B cell (primary cell): ENCODE data around the gene THBD. TPM values are rescaled to one million over a fixed set of nuclear protein-coding genes. Genes with fewer than 3 reads are reported as not detected.

Experiments used
- ATAC-seq: fragments of 200-7000 bp; cut with Tn5 transposase; one replicate; pipeline ENCODE4 v1.10.0; 2021; ENCODE audit warnings: low read depth, mild to moderate bottlenecking, moderate number of reproducible peaks, moderate library complexity
- CTCF ChIA-PET: fragments of 350-600 bp; sonication (Branson Sonifier 250); formaldehyde crosslinking; loops from one replicate; lab custom pipeline; 2021; ENCODE audit warnings: antibody characterized with exemption, inconsistent platforms; lab: Charles Lee
- POLR2A ChIA-PET: fragments of 350-600 bp; sonication (Branson Sonifier 250); formaldehyde crosslinking; loops from one replicate; lab custom pipeline; 2021; ENCODE audit warnings: antibody characterized with exemption; lab: Charles Lee
- DNase-seq: peaks from one replicate; pipeline ENCODE4 v3.0.0; 2013
- H2AFZ ChIP-seq: 2 replicates; pipeline ENCODE4 v1.6.1; 2012; ENCODE audit warnings: mild to moderate bottlenecking, low read depth, low read length; ENCODE audit not compliant: insufficient read depth, poor library complexity, severe bottlenecking
- H3K27ac ChIP-seq, 2 donors: 1 replicate in 1 of 2; 2 replicates in 1 of 2; pipeline ENCODE4 v1.5.1; 2012 to 2013; ENCODE audit warnings: low read length in 2 of 2, mild to moderate bottlenecking in 2 of 2, moderate library complexity in 1 of 2
- H3K27me3 ChIP-seq, 4 experiments: fragments of 200-600 bp in 1 of 4; sonication (generic) in 1 of 4; replicated peaks in 1 of 4; 1 replicate in 2 of 4; 2 replicates in 2 of 4; pipeline versions ENCODE4 v1.6.1 to v1.7.0; 2013 to 2016; ENCODE audit warnings: low read length in 3 of 4, mild to moderate bottlenecking in 2 of 4, mixed read lengths in 1 of 4, moderate library complexity in 1 of 4; ENCODE audit not compliant: insufficient read depth in 4 of 4, control insufficient read depth in 3 of 4; ENCODE audit errors: control extremely low read depth in 1 of 4
- H3K36me3 ChIP-seq, 2 experiments: replicated peaks in 1 of 2; 1 replicate in 1 of 2; 2 replicates in 1 of 2; pipeline versions ENCODE4 v1.6.1 to v1.7.1; 2013; ENCODE audit warnings: low read length in 1 of 2; ENCODE audit not compliant: insufficient read depth in 2 of 2, control insufficient read depth in 1 of 2; ENCODE audit errors: control extremely low read depth in 1 of 2, extremely low read depth in 1 of 2
- H3K4me1 ChIP-seq, 2 donors: fragments of 200-600 bp in 1 of 2; sonication (generic) in 1 of 2; 1 replicate in 1 of 2; 2 replicates in 1 of 2; pipeline versions ENCODE4 v1.5.1 to v1.6.1; 2013 to 2017; ENCODE audit warnings: low read length in 2 of 2; ENCODE audit not compliant: control insufficient read depth in 2 of 2, insufficient read depth in 2 of 2
- H3K4me2 ChIP-seq: replicated peaks from 2 replicates; pipeline ENCODE3; 2012; ENCODE audit warnings: mild to moderate bottlenecking, low read depth, low read length; ENCODE audit not compliant: poor library complexity, severe bottlenecking
- H3K4me3 ChIP-seq, 5 experiments: fragments of 200-600 bp in 1 of 5; sonication (generic) in 1 of 5; 1 replicate in 3 of 5; 2 replicates in 2 of 5; pipeline versions ENCODE4 v1.5.1 to v1.7.0; 2011 to 2016; ENCODE audit warnings: low read length in 4 of 5, mild to moderate bottlenecking in 4 of 5, low read depth in 2 of 5, control low read depth in 1 of 5, moderate library complexity in 1 of 5; ENCODE audit not compliant: insufficient read depth in 1 of 5; ENCODE audit errors: control extremely low read depth in 1 of 5, extremely low read depth in 1 of 5
- H3K79me2 ChIP-seq: fragments of 200-600 bp; sonication (generic); one replicate; pipeline ENCODE4 v1.6.0; 2016; ENCODE audit warnings: low read length; ENCODE audit not compliant: control insufficient read depth, insufficient read depth
- H3K9ac ChIP-seq: fragments of 200-600 bp; sonication (generic); 2 replicates; pipeline ENCODE4 v1.6.1; 2017; ENCODE audit warnings: mild to moderate bottlenecking, low read length, moderate library complexity
- H3K9me3 ChIP-seq, 3 donors: one replicate each; pipeline versions ENCODE4 v1.6.1 to v1.7.1; 2013; ENCODE audit warnings: low read length in 2 of 3; ENCODE audit not compliant: control insufficient read depth in 2 of 3, insufficient read depth in 1 of 3; ENCODE audit errors: control extremely low read depth in 1 of 3
- H4K20me1 ChIP-seq: 2 replicates; pipeline ENCODE4 v1.6.0; 2012; ENCODE audit warnings: mild to moderate bottlenecking, low read length; ENCODE audit not compliant: insufficient read depth, control insufficient read depth, poor library complexity, severe bottlenecking
- H3K27ac Mint-ChIP-seq: one replicate; pipeline ENCODE4 v1.8.0; 2021; ENCODE audit warnings: mixed read lengths
- H3K27me3 Mint-ChIP-seq: one replicate; pipeline ENCODE4 v1.8.0; 2021; ENCODE audit warnings: mixed read lengths
- H3K4me1 Mint-ChIP-seq: one replicate; pipeline ENCODE4 v1.8.0; 2021; ENCODE audit warnings: mixed read lengths
- H3K4me3 Mint-ChIP-seq: one replicate; pipeline ENCODE4 v1.8.0; 2021; ENCODE audit warnings: mixed read lengths
- H3K9me3 Mint-ChIP-seq: one replicate; pipeline ENCODE4 v1.8.0; 2022; ENCODE audit warnings: mixed read lengths; ENCODE audit not compliant: insufficient read depth
- EZH2 ChIP-seq: IDR thresholded peaks from 2 replicates; pipeline ENCODE4 v1.6.1; 2012; ENCODE audit warnings: borderline replicate concordance, low read depth, mild to moderate bottlenecking, moderate library complexity, low read length; ENCODE audit not compliant: insufficient read depth, poor library complexity, severe bottlenecking
- WGBS: methylation state at CpG from one replicate; pipeline ENCODE4 v1.1.5; 2013; ENCODE audit warnings: missing lambda C conversion rate; ENCODE audit not compliant: insufficient coverage; 5-methylcytosine and 5-hydroxymethylcytosine counted together
- intact Hi-C: fragments of 100-400 bp; cut with micrococcal nuclease; formaldehyde crosslinking; loops from one replicate; pipeline ENCODE4 v1.10.0; 2022
- polyA plus RNA-seq: library from polyadenylated mRNA; depleted of rRNA; stranded (reverse); fragments of >200 nt; gene quantifications from 2 replicates; pipeline ENCODE4 v1.2.3, GENCODE V29; 2012
- total RNA-seq, 2 donors: library from RNA; stranded (reverse); fragments of 120-200 nt in 1 of 2; gene quantifications; 1 replicate in 1 of 2; 2 replicates in 1 of 2; pipeline versions ENCODE4 v1.2.3 to v1.2.4, GENCODE V29; 2013 to 2022
- TF ChIP-seq, protein P1 (sequence below): fragments of 200-600 bp; IDR thresholded peaks from one replicate; pipeline ENCODE4 v1.8.0; 2022; ENCODE audit warnings: antibody characterized with exemption, mild to moderate bottlenecking

THBD gene
- total and polyA plus RNA-seq, 2 donors (not counting 1 experiment from before 2014, with no cell fraction given) = 0.78 TPM; not detected in 1

DNA sequence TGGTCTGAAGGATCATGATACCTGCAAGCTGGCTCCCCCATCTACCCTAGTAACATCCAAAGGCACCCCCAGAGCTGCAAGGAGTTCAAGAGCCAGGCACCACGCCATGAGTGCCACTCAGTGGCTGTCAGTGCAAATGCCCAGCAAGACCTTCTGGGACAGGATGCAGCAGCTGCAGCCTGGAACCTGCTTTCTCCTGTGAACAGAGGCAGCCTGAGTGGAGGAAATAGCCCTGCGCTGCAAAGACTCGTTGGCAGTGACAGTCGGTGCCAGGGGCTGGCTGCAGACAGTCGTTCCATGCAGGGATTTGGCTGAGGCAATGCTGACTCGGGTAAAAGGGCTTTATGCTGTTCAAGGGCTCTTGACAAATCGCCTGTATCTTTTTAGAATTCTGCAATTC, 30.1 kb downstream of the THBD start:
- Mint-ChIP-seq H3K4me3 (no peak overlapping the region), H3K27ac (no peak overlapping the region), H3K4me1 (no peaks in the 10 kb centered on the region), H3K27me3 (no peaks in the 10 kb centered on the region), H3K9me3 (no peaks in the 10 kb centered on the region)
- intact Hi-C loops = no loop called here
- H3K36me3 ChIP-seq = no peaks in the 10 kb centered on the region
- H3K9me3 ChIP-seq = no peaks in the 10 kb centered on the region
- H3K27ac ChIP-seq = no peak overlapping the region
- H3K4me1 ChIP-seq = no peaks in the 10 kb centered on the region
- POLR2A ChIA-PET = no interaction called here
- no peak for ATAC-seq
- CTCF ChIA-PET = no interaction called here
- TF ChIP-seq, protein P1, sequence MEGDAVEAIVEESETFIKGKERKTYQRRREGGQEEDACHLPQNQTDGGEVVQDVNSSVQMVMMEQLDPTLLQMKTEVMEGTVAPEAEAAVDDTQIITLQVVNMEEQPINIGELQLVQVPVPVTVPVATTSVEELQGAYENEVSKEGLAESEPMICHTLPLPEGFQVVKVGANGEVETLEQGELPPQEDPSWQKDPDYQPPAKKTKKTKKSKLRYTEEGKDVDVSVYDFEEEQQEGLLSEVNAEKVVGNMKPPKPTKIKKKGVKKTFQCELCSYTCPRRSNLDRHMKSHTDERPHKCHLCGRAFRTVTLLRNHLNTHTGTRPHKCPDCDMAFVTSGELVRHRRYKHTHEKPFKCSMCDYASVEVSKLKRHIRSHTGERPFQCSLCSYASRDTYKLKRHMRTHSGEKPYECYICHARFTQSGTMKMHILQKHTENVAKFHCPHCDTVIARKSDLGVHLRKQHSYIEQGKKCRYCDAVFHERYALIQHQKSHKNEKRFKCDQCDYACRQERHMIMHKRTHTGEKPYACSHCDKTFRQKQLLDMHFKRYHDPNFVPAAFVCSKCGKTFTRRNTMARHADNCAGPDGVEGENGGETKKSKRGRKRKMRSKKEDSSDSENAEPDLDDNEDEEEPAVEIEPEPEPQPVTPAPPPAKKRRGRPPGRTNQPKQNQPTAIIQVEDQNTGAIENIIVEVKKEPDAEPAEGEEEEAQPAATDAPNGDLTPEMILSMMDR = no peak
- no peak for TF ChIP-seq EZH2
- 81% methylated on average over 7 of the region's 7 CpGs for WGBS
- no peak overlapping the region for H3K9ac ChIP-seq
- no peaks in the 10 kb centered on the region for H4K20me1 ChIP-seq
- no peaks in the 10 kb centered on the region for H3K79me2 ChIP-seq
- H3K4me3 ChIP-seq = no peak overlapping the region
- H3K4me2 ChIP-seq = no peak overlapping the region
- no peak overlapping the region for H2AFZ ChIP-seq
- DNase-seq = no peak
- H3K27me3 ChIP-seq = no peaks in the 10 kb centered on the region

DNA sequence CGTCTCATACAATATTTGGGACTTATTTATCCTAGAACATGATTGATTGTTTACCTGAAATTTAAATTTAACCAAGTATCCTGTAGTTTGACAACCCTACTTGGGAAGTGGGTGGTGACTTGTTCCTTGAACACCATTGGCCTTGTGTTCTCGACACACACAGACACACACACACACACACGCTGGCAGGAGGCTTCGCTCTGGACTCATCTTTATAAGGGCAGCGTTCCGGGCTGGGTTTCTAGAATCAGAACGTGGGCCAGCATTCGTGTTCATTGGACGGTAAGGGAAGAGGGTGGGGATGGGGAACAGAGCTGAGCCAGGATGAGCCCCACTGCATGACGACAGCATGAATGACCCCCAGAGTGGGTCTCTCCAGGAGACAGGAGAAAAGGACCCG, 30.5 kb downstream of the THBD start:
- no peak for ATAC-seq
- Mint-ChIP-seq H3K4me1 (no peaks in the 10 kb centered on the region), H3K27ac (no peak overlapping the region), H3K27me3 (no peaks in the 10 kb centered on the region), H3K4me3 (no peak overlapping the region), H3K9me3 (no peaks in the 10 kb centered on the region)
- no peaks in the 10 kb centered on the region for H4K20me1 ChIP-seq
- H3K9ac ChIP-seq = no peak overlapping the region
- DNase-seq = no peak
- TF ChIP-seq, protein P1 = no peak
- no peak for TF ChIP-seq EZH2
- H3K36me3 ChIP-seq = no peaks in the 10 kb centered on the region
- no peak overlapping the region for H3K4me3 ChIP-seq
- no peak overlapping the region for H3K4me2 ChIP-seq
- ChIA-PET CTCF (no interaction called here), POLR2A (no interaction called here)
- no peaks in the 10 kb centered on the region for H3K79me2 ChIP-seq
- no peak overlapping the region for H3K27ac ChIP-seq
- WGBS = 92% methylated on average over 7 of the region's 11 CpGs
- H3K4me1 ChIP-seq = no peaks in the 10 kb centered on the region
- no peaks in the 10 kb centered on the region for H3K27me3 ChIP-seq
- intact Hi-C loops = no loop called here
- no peaks in the 10 kb centered on the region for H3K9me3 ChIP-seq
- no peak overlapping the region for H2AFZ ChIP-seq
